GM18909 (cell line): ENCODE data around the gene DHX58.

Experiments
- ATAC-seq: cut with Tn5 transposase; IDR thresholded peaks from one replicate; pipeline ENCODE4 v1.9.1; 2021; ENCODE audit warnings: mild to moderate bottlenecking; ENCODE audit not compliant: unreplicated experiment, poor library complexity

The DHX58 gene

GRCh38 chr17:42056635-42057034 is 55.9 kb downstream of the DHX58 start:
- ATAC-seq: no peak

- no peak for ATAC-seq
These were observed 57.0 kb downstream of the DHX58 start for GRCh38 chr17:42055496-42055895.

- no peak for ATAC-seq
These were observed 57.5 kb downstream of the DHX58 start for GRCh38 chr17:42055027-42055426.

- no peak for ATAC-seq
These were observed 58.6 kb downstream of the DHX58 start for GRCh38 chr17:42053731-42054500.

- ATAC-seq: no peak
These were observed 60.1 kb downstream of the DHX58 start for GRCh38 chr17:42052346-42052877.

- ATAC-seq: no peak
These were observed 60.9 kb downstream of the DHX58 start for GRCh38 chr17:42051645-42052044.
